HEK293T (cell line): ENCODE results near the gene NAALAD2.
A peak's percentile ranks its signal among the peaks of the same experiment; 100 is the strongest.

ENCODE experiments used
- CTCF ChIA-PET: fragments of 350-600 bp; formaldehyde crosslinking; extraction: SDS; loops from one replicate; lab custom pipeline; 2021; ENCODE audit warnings: antibody characterized with exemption, inconsistent platforms; lab: Yijun Ruan, JAX
- POLR2A ChIA-PET: fragments of 350-600 bp; formaldehyde crosslinking; extraction: SDS; loops from one replicate; lab custom pipeline; 2020; ENCODE audit warnings: antibody characterized with exemption, inconsistent platforms; lab: Yijun Ruan, JAX
- DNase-seq: peaks from one replicate; pipeline ENCODE4 v3.0.0; 2012; ENCODE audit warnings: mixed read lengths; ENCODE audit errors: extremely low spot score
- ARNT ChIP-seq: fragments of 450-650 bp; IDR thresholded peaks from 2 replicates; pipeline ENCODE4 v1.6.1; 2017; ENCODE audit warnings: mild to moderate bottlenecking
- BHLHE40 ChIP-seq: fragments of 450-650 bp; IDR thresholded peaks from 2 replicates; pipeline ENCODE4 v1.6.1; 2016; ENCODE audit warnings: mild to moderate bottlenecking, moderate library complexity, borderline replicate concordance
- CTBP1 ChIP-seq: fragments of 450-650 bp; IDR thresholded peaks from 2 replicates; pipeline ENCODE4 v1.6.1; 2016; ENCODE audit warnings: borderline replicate concordance
- ELF4 ChIP-seq: fragments of 450-650 bp; IDR thresholded peaks from 2 replicates; pipeline ENCODE4 v1.6.1; 2017; ENCODE audit warnings: antibody characterized with exemption
- FOXA1 ChIP-seq: fragments of 450-650 bp; IDR thresholded peaks from 2 replicates; pipeline ENCODE4 v1.6.1; 2016; ENCODE audit warnings: mild to moderate bottlenecking
- FOXK2 ChIP-seq: fragments of 450-650 bp; IDR thresholded peaks from 2 replicates; pipeline ENCODE4 v1.6.1; 2016; ENCODE audit warnings: mild to moderate bottlenecking
- FOXM1 ChIP-seq: fragments of 450-650 bp; IDR thresholded peaks from 2 replicates; pipeline ENCODE4 v1.6.1; 2017; ENCODE audit warnings: mild to moderate bottlenecking, borderline replicate concordance
- HDGF ChIP-seq: fragments of 450-650 bp; IDR thresholded peaks from 2 replicates; pipeline ENCODE4 v1.6.1; 2017; ENCODE audit warnings: antibody characterized with exemption, borderline replicate concordance
- L3MBTL2 ChIP-seq: fragments of 450-650 bp; conservative IDR thresholded peaks from 2 replicates; pipeline ENCODE4 v1.6.1; 2016; ENCODE audit warnings: mild to moderate bottlenecking
- LEF1 ChIP-seq: fragments of 450-650 bp; IDR thresholded peaks from 2 replicates; pipeline ENCODE4 v1.6.1; 2017; ENCODE audit warnings: mild to moderate bottlenecking, borderline replicate concordance
- NFRKB ChIP-seq: fragments of 450-650 bp; IDR thresholded peaks from 2 replicates; pipeline ENCODE4 v1.6.1; 2016; ENCODE audit warnings: mild to moderate bottlenecking, moderate library complexity
- SP1 ChIP-seq: fragments of 450-650 bp; IDR thresholded peaks from 2 replicates; pipeline ENCODE4 v1.6.1; 2017
- SUZ12 ChIP-seq: fragments of 450-650 bp; IDR thresholded peaks from 2 replicates; pipeline ENCODE4 v1.6.1; 2016; ENCODE audit warnings: mild to moderate bottlenecking
- TARDBP ChIP-seq: fragments of 450-650 bp; IDR thresholded peaks from 2 replicates; pipeline ENCODE4 v1.6.1; 2016
- ZNF384 ChIP-seq: fragments of 450-650 bp; IDR thresholded peaks from 2 replicates; pipeline ENCODE4 v1.6.1; 2016
- TF ChIP-seq, protein P1 (sequence below): fragments of 450-650 bp; IDR thresholded peaks from 2 replicates; pipeline ENCODE4 v1.6.1; 2016

The NAALAD2 gene

DNA sequence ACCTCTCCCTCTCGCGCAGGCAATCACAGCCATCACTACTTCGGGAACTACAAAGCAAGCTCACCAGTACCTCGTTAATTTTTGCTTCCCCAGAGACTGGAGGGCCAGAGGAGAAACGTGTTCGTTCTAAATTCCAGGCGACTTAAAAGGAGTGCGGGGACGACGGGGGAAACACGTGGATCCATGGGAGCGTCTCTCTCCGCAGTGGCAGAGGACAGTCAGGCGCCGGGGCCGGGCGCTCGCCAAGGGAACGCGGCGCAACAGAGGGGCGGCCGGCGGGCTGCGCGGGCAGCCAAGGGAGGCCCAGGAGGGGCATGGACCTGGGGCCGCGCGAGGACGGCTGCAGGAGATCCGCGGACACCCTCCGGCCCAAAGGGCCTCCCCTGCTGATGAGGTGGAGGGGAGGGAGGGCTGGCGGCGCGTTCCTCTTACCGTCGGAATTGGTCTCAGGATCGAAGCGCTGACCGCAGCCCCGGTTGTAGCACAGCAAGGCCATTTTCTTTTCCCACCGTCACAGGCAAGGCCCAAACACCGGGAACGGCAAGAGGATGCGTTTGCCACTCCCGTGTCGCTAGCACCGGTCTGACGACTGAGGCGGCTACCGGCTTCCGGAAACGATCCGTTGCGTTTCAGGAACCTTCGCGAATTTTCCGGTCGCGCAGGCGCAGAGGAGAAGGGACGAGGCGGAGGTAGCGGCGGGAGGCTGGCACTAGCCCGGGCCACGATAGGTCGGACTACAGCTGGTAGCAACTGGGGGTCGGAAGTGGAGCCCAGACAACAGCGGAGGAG, 88.2 kb downstream of the NAALAD2 start, which contains the start of gene CHORDC1:
Gene CHORDC1, minus strand, starts transcription at position 591 of the 789 bp plus-strand sequence. Its CDS starts 95 bp downstream, at position 496.
- DNase-seq = peak; percentile 79
- POLR2A ChIA-PET = interaction anchor here (0.8 to 1.4 kb wide), 4 partner anchors 8 to 22 kb away, joined by 3 to 6 read pairs (median 4); no protein-coding TSS in a partner anchor
- CTCF ChIA-PET = no interaction called here
- TF ChIP-seq ELF4 (peak; percentile 46; the same call in 1 of the 2 replicates), HDGF (no peak), TARDBP (no peak)

DNA sequence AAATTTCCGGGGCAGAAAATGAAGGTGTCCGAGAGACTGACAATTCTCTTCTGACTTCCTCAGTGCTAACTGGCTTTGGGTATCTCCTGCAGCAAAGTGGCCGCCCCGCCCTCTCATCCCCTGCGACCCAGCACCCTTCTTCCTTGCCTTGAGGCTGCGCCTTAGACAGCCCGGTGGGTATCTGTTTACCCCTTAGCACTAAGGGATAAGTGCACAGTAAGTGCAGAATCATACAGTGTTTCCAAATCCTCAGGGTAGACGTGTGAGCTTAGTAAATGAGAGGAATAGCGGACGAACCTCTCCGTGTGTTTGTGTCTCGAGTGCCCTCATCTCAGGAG, 88.8 kb downstream of the NAALAD2 start:
- no peak for DNase-seq
- ChIA-PET CTCF (no interaction called here), POLR2A (interaction anchor here (0.8 to 1.4 kb wide), 4 partner anchors 9 to 21 kb away, joined by 3 to 6 read pairs (median 4); no protein-coding TSS in a partner anchor)
- no peak for TF ChIP-seq SP1
- TF ChIP-seq BHLHE40 = no peak
- TF ChIP-seq ELF4 = no peak
- no peak for TF ChIP-seq FOXA1
- TF ChIP-seq ZNF384 = no peak
- TF ChIP-seq CTBP1 = no peak

DNA sequence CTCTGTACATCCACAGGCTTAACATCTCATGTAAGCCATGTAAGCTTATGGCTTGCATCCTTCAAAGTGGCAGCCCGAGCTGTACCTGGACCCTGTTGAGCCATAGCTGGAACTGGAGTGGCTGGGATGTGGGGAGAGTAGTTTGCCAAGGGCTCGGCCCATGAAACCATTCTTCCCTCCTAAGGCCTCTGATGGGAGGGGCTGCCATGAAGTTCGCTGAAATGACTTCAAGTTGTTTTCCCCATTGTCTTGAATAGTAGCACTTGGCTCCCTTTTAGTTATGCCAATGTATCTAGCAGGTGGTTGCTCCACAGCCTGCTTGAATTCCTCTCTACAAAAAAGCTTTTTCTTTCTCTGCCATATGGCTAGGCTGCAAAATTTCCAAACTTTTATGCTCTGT, 93.6 kb downstream of the NAALAD2 start:
- POLR2A ChIA-PET = no interaction called here
- DNase-seq = no peak
- TF ChIP-seq SUZ12 (no peak), ELF4 (no peak), LEF1 (no peak), FOXK2 (no peak), FOXM1 (no peak), CTBP1 (no peak), ZNF384 (no peak), HDGF (no peak), TARDBP (no peak), SP1 (no peak), ARNT (no peak), NFRKB (no peak), BHLHE40 (no peak), L3MBTL2 (no peak)
- TF ChIP-seq, protein P1, sequence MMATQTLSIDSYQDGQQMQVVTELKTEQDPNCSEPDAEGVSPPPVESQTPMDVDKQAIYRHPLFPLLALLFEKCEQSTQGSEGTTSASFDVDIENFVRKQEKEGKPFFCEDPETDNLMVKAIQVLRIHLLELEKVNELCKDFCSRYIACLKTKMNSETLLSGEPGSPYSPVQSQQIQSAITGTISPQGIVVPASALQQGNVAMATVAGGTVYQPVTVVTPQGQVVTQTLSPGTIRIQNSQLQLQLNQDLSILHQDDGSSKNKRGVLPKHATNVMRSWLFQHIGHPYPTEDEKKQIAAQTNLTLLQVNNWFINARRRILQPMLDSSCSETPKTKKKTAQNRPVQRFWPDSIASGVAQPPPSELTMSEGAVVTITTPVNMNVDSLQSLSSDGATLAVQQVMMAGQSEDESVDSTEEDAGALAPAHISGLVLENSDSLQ = no peak
- CTCF ChIA-PET = no interaction called here

DNA sequence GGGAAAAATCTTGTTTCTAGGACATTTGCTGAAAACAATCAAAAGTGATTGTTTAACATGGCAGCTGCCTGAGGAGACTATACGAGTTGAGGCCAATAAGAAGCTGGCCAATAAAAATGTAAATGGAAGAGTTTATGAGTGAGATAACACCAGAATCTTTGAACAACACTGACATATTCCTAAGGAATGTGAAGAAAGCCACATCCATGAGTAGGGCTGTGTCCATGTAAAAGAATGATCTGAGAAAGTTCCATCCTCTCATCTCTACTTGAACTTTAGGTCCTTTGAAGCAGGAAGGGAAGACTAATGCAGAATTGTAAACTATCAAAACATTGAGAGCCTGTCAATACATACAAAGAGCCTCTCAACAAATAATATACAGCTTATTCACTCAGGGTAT, 95.3 kb downstream of the NAALAD2 start:
- CTCF ChIA-PET = no interaction called here
- no peak for DNase-seq
- POLR2A ChIA-PET = no interaction called here

DNA sequence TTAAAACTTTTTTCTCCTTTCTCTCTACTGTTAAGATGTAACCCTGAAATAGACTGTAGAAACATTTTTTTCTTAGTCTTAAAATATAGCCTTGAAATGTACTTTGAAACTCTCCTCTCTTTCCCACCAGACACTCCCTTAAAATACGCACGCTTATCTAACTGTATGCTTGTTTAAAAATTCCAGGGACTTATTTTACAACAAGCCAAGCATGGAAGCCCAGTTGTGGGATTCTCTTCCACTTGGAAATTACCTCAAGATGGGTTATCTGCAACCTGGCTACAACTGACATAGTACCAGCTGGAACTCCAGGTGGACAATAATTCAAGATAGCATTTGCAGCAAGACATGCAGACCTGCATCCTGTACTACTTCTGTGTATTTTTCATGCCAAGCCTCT, 100.5 kb downstream of the NAALAD2 start:
- TF ChIP-seq LEF1 (no peak), BHLHE40 (no peak), L3MBTL2 (no peak), NFRKB (no peak), SP1 (no peak), CTBP1 (no peak), TARDBP (no peak)
- TF ChIP-seq, protein P1 = no peak
- ChIA-PET CTCF (no interaction called here), POLR2A (interaction anchor here (0.6 kb wide), 1 partner anchor 1221 kb away, joined by 3 read pairs; no protein-coding TSS in a partner anchor)
- DNase-seq = no peak

More for the DNA sequence above, 95.3 kb downstream of the NAALAD2 start:
- no peak for TF ChIP-seq BHLHE40
- no peak for TF ChIP-seq ZNF384
- no peak for TF ChIP-seq FOXK2

DNA sequence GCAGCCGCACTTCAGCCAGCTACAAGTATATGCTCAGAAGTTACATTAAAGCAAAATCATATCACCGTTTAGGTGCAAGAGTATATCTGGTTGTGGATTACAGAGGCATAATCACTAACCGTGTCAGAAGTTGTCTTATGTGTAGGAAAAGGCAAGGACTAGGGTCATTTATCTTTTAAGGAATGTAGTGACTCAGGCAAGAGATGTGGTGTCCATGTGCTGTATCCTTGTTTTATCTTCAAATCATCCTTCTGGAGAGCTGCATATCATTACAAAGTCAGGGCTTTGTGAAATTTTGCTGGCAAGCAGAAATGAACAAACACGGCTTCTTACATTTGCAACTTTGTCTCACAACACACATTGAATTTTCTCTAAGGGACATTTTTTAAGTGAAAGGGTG, 101.1 kb downstream of the NAALAD2 start:
- POLR2A ChIA-PET = interaction anchor here (1.1 kb wide), 1 partner anchor 12 kb away, joined by 6 read pairs; the partner anchor contains the start of gene CHORDC1
- no peak for DNase-seq
- TF ChIP-seq L3MBTL2 (no peak), CTBP1 (no peak), LEF1 (no peak), ELF4 (no peak), SP1 (no peak), ZNF384 (no peak), BHLHE40 (no peak), SUZ12 (no peak), TARDBP (no peak), FOXM1 (no peak), HDGF (no peak), FOXA1 (no peak)
- CTCF ChIA-PET = no interaction called here

DNA sequence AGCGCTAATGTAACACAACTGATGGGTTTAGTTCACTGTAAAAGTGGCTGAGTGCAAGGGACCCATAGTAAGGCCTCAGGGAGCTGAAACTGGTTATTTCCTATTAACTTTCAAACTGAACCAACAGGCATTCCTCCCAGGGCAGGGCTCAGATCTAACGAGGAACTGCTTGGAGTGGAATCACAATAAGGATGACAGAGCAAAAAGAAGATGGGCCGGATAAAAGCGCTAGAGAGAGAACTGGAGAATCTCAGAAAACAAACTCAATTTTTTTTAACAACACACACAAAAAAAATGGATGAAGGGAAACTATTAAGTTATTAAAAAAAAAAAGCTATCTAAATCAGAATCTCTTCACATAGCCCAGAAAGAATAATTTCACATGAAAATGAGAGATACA, 102.5 kb downstream of the NAALAD2 start:
- TF ChIP-seq FOXM1 (no peak), HDGF (no peak), NFRKB (no peak), ZNF384 (no peak), SP1 (no peak), BHLHE40 (no peak), TARDBP (no peak), ARNT (no peak), L3MBTL2 (no peak), ELF4 (no peak), SUZ12 (no peak), LEF1 (no peak), CTBP1 (no peak), FOXK2 (no peak), FOXA1 (no peak)
- TF ChIP-seq, protein P1 = no peak
- ChIA-PET CTCF (interaction anchor here (0.6 kb wide), 1 partner anchor 55 kb away, joined by 3 read pairs; no protein-coding TSS in a partner anchor), POLR2A (no interaction called here)
- DNase-seq = no peak
